Left lung (tissue), 10 donors: Measurements from ENCODE around the gene KCNAB2. TPM values are rescaled to one million over a fixed set of nuclear protein-coding genes. Genes with fewer than 3 reads are reported as not detected.
A peak's percentile ranks its signal among the peaks of the same experiment; 100 is the strongest.
"Not testable (repeated sequence)": the region's sequence is repeated elsewhere in the genome, so short reads cannot be mapped to it uniquely, and the experiment has no call there.

ENCODE experiments used
- ATAC-seq: fragments of 200-7000 bp; cut with Tn5 transposase; one replicate; pipeline ENCODE4 v1.9.1; 2020; ENCODE audit warnings: moderate library complexity
- DNase-seq, 4 donors: peaks; one replicate each; pipeline ENCODE4 v3.0.0-alpha.2; 2013 to 2020
- H3K27ac ChIP-seq, 2 donors: fragments of 200-600 bp; sonication (generic) in 1 of 2; one replicate each; pipeline versions ENCODE4 v1.5.0 to v1.8.0; 2020 to 2021
- H3K27me3 ChIP-seq, 2 donors: fragments of 200-600 bp; sonication (generic) in 1 of 2; one replicate each; pipeline versions ENCODE4 v1.5.0 to v1.8.0; 2020 to 2021
- H3K36me3 ChIP-seq, 2 donors: fragments of 200-600 bp; sonication (generic) in 1 of 2; one replicate each; pipeline versions ENCODE4 v1.5.0 to v1.8.0; 2020 to 2021
- H3K4me1 ChIP-seq, 2 donors: fragments of 200-600 bp; one replicate each; pipeline ENCODE4 v1.8.0; 2021
- H3K4me3 ChIP-seq, 2 donors: fragments of 200-600 bp; sonication (generic) in 1 of 2; one replicate each; pipeline versions ENCODE4 v1.5.0 to v1.8.0; 2020 to 2021; ENCODE audit warnings: mild to moderate bottlenecking in 1 of 2
- H3K9me3 ChIP-seq, 2 donors: fragments of 200-600 bp; sonication (generic) in 1 of 2; one replicate each; pipeline versions ENCODE4 v1.5.0 to v1.8.0; 2020 to 2021
- intact Hi-C, 2 donors: fragments of 100-400 bp; cut with DNase I; formaldehyde crosslinking; loops; one replicate each; pipeline versions ENCODE4 v1.11.2 to v1.14.2; 2022
- polyA plus RNA-seq, 6 donors: library from polyadenylated mRNA; unstranded; fragments of 120-200 nt; gene quantifications; one replicate each; pipeline ENCODE4 v1.2.1, GENCODE V29; 2013; ENCODE audit not compliant: insufficient read length in 6 of 6
- total RNA-seq, 2 donors: library from RNA; stranded (reverse); fragmentation: NEBNext Ultra II Directional; extraction: Animal tissue kit (Norgen Biotek cat#: 25700); gene quantifications; one replicate each; pipeline ENCODE4 v1.2.1, GENCODE V29; 2021
- TF ChIP-seq, protein P1 (sequence below), 2 donors: fragments of 200-600 bp; sonication (generic) in 1 of 2; IDR thresholded peaks; one replicate each; pipeline versions ENCODE4 v1.5.0 to v1.8.0; 2021; ENCODE audit warnings: antibody characterized with exemption in 2 of 2
- donor health status: DM: no; HTN: yes; CAD: no.
- donor health status: DM: no; HTN: no; CAD: no.

The KCNAB2 gene
- total and polyA plus RNA-seq, 8 donors: 5.6 to 82.5 (median 6.7) TPM

- H3K4me3 ChIP-seq: no peak overlapping the region
- ATAC-seq: peak; percentile 78
- no peaks in the 10 kb centered on the region for H3K27me3 ChIP-seq
- DNase-seq: peak in 2 of 4 donors; percentile 48 to 79
- TF ChIP-seq, protein P1, sequence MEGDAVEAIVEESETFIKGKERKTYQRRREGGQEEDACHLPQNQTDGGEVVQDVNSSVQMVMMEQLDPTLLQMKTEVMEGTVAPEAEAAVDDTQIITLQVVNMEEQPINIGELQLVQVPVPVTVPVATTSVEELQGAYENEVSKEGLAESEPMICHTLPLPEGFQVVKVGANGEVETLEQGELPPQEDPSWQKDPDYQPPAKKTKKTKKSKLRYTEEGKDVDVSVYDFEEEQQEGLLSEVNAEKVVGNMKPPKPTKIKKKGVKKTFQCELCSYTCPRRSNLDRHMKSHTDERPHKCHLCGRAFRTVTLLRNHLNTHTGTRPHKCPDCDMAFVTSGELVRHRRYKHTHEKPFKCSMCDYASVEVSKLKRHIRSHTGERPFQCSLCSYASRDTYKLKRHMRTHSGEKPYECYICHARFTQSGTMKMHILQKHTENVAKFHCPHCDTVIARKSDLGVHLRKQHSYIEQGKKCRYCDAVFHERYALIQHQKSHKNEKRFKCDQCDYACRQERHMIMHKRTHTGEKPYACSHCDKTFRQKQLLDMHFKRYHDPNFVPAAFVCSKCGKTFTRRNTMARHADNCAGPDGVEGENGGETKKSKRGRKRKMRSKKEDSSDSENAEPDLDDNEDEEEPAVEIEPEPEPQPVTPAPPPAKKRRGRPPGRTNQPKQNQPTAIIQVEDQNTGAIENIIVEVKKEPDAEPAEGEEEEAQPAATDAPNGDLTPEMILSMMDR (IDR thresholded peaks at IDR 0.05): peak in 1 of 2 donors; percentile 9
- H3K9me3 ChIP-seq: no peaks in the 10 kb centered on the region
- H3K27ac ChIP-seq: no peak overlapping the region
- intact Hi-C loops: no loop called here
- H3K4me1 ChIP-seq: peaks cover 0 to 15% of the 10 kb centered on the region in 2 donors
- H3K36me3 ChIP-seq: peaks cover 0 to 7% of the 10 kb centered on the region in 2 donors
These were observed 31.3 kb upstream of the KCNAB2 start for GRCh38 chr1:6014130-6014999.

- no peaks in the 10 kb centered on the region for H3K27me3 ChIP-seq
- DNase-seq (peak in 1 of 4 donors; percentile 49), ATAC-seq (no peak)
- no peak overlapping the region for H3K27ac ChIP-seq
- intact Hi-C loops: no loop called here
- TF ChIP-seq, protein P1 (IDR thresholded peaks at IDR 0.05): no peak
- peaks cover 0 to 13% of the 10 kb centered on the region in 2 donors for H3K4me1 ChIP-seq
- no peak overlapping the region for H3K4me3 ChIP-seq
- H3K36me3 ChIP-seq: peaks cover 0 to 7% of the 10 kb centered on the region in 2 donors
- H3K9me3 ChIP-seq: no peaks in the 10 kb centered on the region
These were observed 29.4 kb upstream of the KCNAB2 start for GRCh38 chr1:6016191-6016865.

- H3K27me3 ChIP-seq, H3K27ac ChIP-seq, intact Hi-C loops, ATAC-seq, H3K36me3 ChIP-seq, H3K9me3 ChIP-seq, H3K4me3 ChIP-seq: not testable (repeated sequence)
- peak in 1 of 4 donors; percentile 10 for DNase-seq
- H3K4me1 ChIP-seq: peaks cover 0 to 13% of the 10 kb centered on the region in 2 donors
These were observed 28.0 kb upstream of the KCNAB2 start for GRCh38 chr1:6017654-6018053.

DNA sequence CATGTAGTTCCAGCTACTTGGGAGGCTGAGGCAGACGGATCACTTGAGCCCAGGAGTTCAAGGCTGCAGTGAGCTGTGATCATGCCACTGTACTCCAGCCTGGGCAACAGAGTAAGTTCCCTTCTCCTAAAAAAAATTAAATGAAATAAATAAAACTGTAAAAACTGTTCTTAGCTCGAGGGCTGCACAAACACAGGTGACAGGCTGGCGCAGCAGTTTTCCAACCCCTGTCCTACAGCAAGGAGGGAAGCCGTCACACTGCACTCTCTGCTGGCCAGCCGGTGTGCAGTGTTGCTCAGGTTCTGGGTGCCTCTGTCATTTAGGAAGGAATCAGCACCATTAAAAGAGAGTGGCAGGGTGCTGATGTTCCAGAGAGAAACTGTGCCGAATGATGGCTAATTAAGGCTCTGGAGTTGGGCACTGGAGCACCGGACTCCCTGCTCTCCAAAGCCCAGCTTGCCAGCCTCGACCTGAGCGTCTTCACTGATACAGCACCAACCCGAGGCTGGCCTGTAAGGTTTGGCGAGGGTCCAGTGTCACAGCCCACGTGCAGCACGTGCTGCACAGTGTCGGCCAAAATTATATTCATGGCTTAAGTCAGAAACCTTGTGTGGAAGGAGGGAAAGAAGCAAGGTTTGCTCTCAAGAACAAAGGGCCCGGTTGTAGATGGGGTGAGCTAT is 26.4 kb upstream of the KCNAB2 start:
- no peak for ATAC-seq
- Histone ChIP-seq H3K9me3 (no peaks in the 10 kb centered on the region), H3K27ac (no peak overlapping the region), H3K36me3 (no peaks in the 10 kb centered on the region), H3K27me3 (no peaks in the 10 kb centered on the region), H3K4me3 (no peak overlapping the region), H3K4me1 (peaks cover 0 to 12% of the 10 kb centered on the region in 2 donors)
- intact Hi-C loops: no loop called here
- peak in 1 of 4 donors; percentile 39 for DNase-seq
- TF ChIP-seq, protein P1 (IDR thresholded peaks at IDR 0.05): no peak

DNA sequence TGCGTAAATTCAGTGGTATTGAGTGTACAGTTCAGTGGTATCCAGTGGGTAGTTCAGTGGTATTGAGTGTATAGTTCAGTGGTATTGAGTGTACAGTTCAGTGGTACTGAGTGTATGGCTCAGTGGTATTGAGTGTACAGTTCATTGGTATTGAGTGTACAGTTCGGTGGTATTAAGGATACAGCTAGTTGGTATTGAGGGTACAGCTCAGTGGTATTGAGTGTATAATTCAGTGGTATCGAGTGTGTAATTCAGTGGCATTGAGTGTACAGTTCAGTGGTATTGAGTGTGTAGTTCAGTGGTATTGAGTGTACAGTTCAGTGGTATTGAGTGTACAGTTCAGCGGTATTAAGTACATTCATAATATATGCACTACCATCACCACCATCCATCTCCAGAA is 23.5 kb upstream of the KCNAB2 start:
- TF ChIP-seq, protein P1 (IDR thresholded peaks at IDR 0.05): no peak

More for the DNA sequence above, 23.5 kb upstream of the KCNAB2 start:
- ATAC-seq (no peak), DNase-seq (no peak)
- intact Hi-C loops: no loop called here
- H3K4me1 ChIP-seq: peaks cover 0 to 12% of the 10 kb centered on the region in 2 donors
- peaks cover 0 to 21% of the 10 kb centered on the region in 2 donors for H3K27me3 ChIP-seq
- no peaks in the 10 kb centered on the region for H3K36me3 ChIP-seq
- no peaks in the 10 kb centered on the region for H3K9me3 ChIP-seq
- H3K4me3 ChIP-seq: no peak overlapping the region
- H3K27ac ChIP-seq: no peak overlapping the region
